ENCODE data around the gene ZNF235. TPM values are rescaled to one million over a fixed set of nuclear protein-coding genes. Genes with fewer than 3 reads are reported as not detected.

Gene ZNF235
- total RNA-seq, 2 donors from 2014 or later = 6.9 to 12.6 TPM

GRCh38 chr19:44280916-44281315 lies 23.9 kb downstream of the ZNF235 start:
- Histone ChIP-seq H3K27ac (no peak overlapping the region), H3K4me3 (no peak overlapping the region), H3K4me1 (ENCODE audit: control insufficient read depth in 1 of 2, low read depth in 2 of 2) (no peaks in the 10 kb centered on the region), H3K27me3 (replicated peaks; ENCODE audit: insufficient read depth) (no peaks in the 10 kb centered on the region), H3K36me3 (no peaks in the 10 kb centered on the region), H3K9me3 (peaks cover 81% of the 10 kb centered on the region)
- ATAC-seq (ENCODE audit: insufficient number of reproducible peaks, low FRiP score, low read depth) (no peak), DNase-seq (ENCODE audit: low spot score) (no peak)
- TF ChIP-seq, protein P1, sequence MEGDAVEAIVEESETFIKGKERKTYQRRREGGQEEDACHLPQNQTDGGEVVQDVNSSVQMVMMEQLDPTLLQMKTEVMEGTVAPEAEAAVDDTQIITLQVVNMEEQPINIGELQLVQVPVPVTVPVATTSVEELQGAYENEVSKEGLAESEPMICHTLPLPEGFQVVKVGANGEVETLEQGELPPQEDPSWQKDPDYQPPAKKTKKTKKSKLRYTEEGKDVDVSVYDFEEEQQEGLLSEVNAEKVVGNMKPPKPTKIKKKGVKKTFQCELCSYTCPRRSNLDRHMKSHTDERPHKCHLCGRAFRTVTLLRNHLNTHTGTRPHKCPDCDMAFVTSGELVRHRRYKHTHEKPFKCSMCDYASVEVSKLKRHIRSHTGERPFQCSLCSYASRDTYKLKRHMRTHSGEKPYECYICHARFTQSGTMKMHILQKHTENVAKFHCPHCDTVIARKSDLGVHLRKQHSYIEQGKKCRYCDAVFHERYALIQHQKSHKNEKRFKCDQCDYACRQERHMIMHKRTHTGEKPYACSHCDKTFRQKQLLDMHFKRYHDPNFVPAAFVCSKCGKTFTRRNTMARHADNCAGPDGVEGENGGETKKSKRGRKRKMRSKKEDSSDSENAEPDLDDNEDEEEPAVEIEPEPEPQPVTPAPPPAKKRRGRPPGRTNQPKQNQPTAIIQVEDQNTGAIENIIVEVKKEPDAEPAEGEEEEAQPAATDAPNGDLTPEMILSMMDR (IDR thresholded peaks at IDR 0.05) = no peak

DNA sequence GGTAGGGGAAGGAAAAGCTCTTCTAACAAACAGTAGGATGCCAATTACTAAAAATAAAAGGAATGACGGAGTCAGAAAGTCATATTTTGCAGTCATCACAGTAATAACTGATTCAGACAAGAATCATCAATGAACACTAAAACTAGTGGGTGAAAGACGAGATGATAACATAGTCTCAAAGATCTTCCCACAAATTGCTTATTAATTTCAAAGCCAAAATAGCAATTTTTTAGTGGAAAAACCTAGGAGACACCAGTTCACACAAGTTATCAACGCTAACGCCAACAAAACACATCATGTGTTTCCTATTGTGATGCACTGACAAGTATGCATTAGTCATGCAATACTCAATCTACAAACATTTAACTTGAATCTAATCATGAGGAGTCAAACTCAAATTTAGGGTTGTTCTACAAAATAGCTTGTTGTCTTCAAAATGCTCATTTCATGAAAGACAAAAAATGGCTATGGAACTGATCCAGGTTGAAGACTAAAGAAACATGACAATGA lies 26.6 kb downstream of the ZNF235 start:
- Histone ChIP-seq H3K27me3 (replicated peaks; ENCODE audit: insufficient read depth) (no peaks in the 10 kb centered on the region), H3K4me1 (ENCODE audit: control insufficient read depth in 1 of 2, low read depth in 2 of 2) (no peaks in the 10 kb centered on the region), H3K36me3 (peaks cover 10% of the 10 kb centered on the region), H3K9me3 (peaks cover 71% of the 10 kb centered on the region), H3K4me3 (no peak overlapping the region), H3K27ac (no peak overlapping the region)
- DNase-seq (ENCODE audit: low spot score) (no peak), ATAC-seq (ENCODE audit: insufficient number of reproducible peaks, low FRiP score, low read depth) (no peak)
- TF ChIP-seq, protein P1 (IDR thresholded peaks at IDR 0.05) = no peak

GRCh38 chr19:44277331-44277730 lies 27.5 kb downstream of the ZNF235 start:
- DNase-seq (ENCODE audit: low spot score) = no peak
- no peak overlapping the region for H3K4me3 ChIP-seq
- peaks cover 71% of the 10 kb centered on the region for H3K9me3 ChIP-seq
- peaks cover 10% of the 10 kb centered on the region for H3K36me3 ChIP-seq
- H3K27me3 ChIP-seq (replicated peaks; ENCODE audit: insufficient read depth) = no peaks in the 10 kb centered on the region
- ATAC-seq (ENCODE audit: insufficient number of reproducible peaks, low FRiP score, low read depth) = no peak
- no peaks in the 10 kb centered on the region for H3K4me1 ChIP-seq (ENCODE audit: control insufficient read depth in 1 of 2, low read depth in 2 of 2)
- TF ChIP-seq, protein P1 (IDR thresholded peaks at IDR 0.05) = no peak
- H3K27ac ChIP-seq = no peak overlapping the region

- Histone ChIP-seq H3K4me3 (no peak overlapping the region), H3K4me1 (ENCODE audit: control insufficient read depth in 1 of 2, low read depth in 2 of 2) (no peaks in the 10 kb centered on the region), H3K36me3 (no peaks in the 10 kb centered on the region), H3K27ac (no peak overlapping the region), H3K9me3 (peaks cover 58% of the 10 kb centered on the region), H3K27me3 (replicated peaks; ENCODE audit: insufficient read depth) (no peaks in the 10 kb centered on the region)
- TF ChIP-seq, protein P1 (IDR thresholded peaks at IDR 0.05) = no peak
- ATAC-seq (ENCODE audit: insufficient number of reproducible peaks, low FRiP score, low read depth) = no peak
- DNase-seq (ENCODE audit: low spot score) = no peak
These were observed 44.0 kb downstream of the ZNF235 start for GRCh38 chr19:44260695-44261446.

- H3K4me1 ChIP-seq (ENCODE audit: control insufficient read depth in 1 of 2, low read depth in 2 of 2) = no peaks in the 10 kb centered on the region
- TF ChIP-seq, protein P1 (IDR thresholded peaks at IDR 0.05) = no peak
- H3K9me3 ChIP-seq = peaks cover 59% of the 10 kb centered on the region
- ATAC-seq (ENCODE audit: insufficient number of reproducible peaks, low FRiP score, low read depth) = no peak
- H3K27me3 ChIP-seq (replicated peaks; ENCODE audit: insufficient read depth) = no peaks in the 10 kb centered on the region
- DNase-seq (ENCODE audit: low spot score) = no peak
- H3K36me3 ChIP-seq = no peaks in the 10 kb centered on the region
- H3K27ac ChIP-seq = no peak overlapping the region
- H3K4me3 ChIP-seq = peak overlapping the region; percentile 53
These were observed 44.5 kb downstream of the ZNF235 start for GRCh38 chr19:44260343-44260681.
